NB4 (cell line): ENCODE measurements around the gene DOLPP1.

Source experiments
- CTCF ChIP-seq: IDR thresholded peaks from one replicate; pipeline ENCODE4 v1.5.1; 2012; ENCODE audit warnings: low read depth, low read length
- MAX ChIP-seq: IDR thresholded peaks from 2 replicates; pipeline ENCODE4 v1.6.1; 2011; ENCODE audit warnings: low read depth, low read length
- POLR2A ChIP-seq: IDR thresholded peaks from 2 replicates; pipeline ENCODE4 v1.6.1; 2011; ENCODE audit warnings: mild to moderate bottlenecking; ENCODE audit not compliant: insufficient read length; ENCODE audit errors: extremely low read depth

DNA sequence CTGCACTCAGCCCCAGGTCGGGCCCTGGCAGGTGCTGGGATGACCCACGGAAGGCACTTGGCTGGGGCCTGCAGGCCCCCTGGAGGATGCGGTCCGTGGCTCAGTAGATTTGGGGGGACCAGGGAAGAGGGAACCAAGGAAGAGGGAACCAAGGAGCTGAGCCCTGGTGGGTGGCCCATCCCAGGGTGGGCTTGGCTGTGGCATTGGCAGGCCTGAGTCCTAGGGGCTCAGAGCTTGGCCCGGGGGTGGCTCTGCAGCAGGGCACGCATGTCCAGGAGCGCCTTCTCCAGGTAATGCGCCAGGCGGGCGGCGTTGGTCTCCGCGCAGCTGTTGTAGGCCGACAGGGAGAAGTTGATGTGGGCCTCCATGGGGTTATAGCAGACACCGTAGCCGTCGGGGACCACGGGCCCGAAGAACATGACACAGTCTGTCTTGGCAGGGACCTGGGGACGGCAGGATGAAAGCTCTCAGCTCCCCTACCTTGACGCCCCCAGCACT lies 14.3 kb downstream of the DOLPP1 start:
- TF ChIP-seq CTCF (no peak), POLR2A (no peak), MAX (no peak)
